K562 (cell line): ENCODE measurements around the gene NCR1. TPM values are rescaled to one million over a fixed set of nuclear protein-coding genes. Genes with fewer than 3 reads are reported as not detected.
A peak's percentile ranks its signal among the peaks of the same experiment; 100 is the strongest.

Source experiments
- CHAMP1 ChIP-seq: fragments of 450-650 bp; IDR thresholded peaks from 2 replicates; pipeline ENCODE4 v1.6.1; 2016; ENCODE audit warnings: mild to moderate bottlenecking
- CREM ChIP-seq: IDR thresholded peaks from 2 replicates; pipeline ENCODE4 v1.6.1; 2014; ENCODE audit warnings: antibody characterized with exemption, low read depth
- FOXM1 ChIP-seq, 2 experiments: fragments of 450-650 bp in 1 of 2; sonication (generic) in 1 of 2; formaldehyde crosslinking in 1 of 2; IDR thresholded peaks; 2 replicates each; pipeline versions ENCODE4 v1.6.1 to v1.9.0; 2017 to 2022; ENCODE audit warnings: low read depth in 2 of 2, mild to moderate bottlenecking in 2 of 2, missing genetic modification reagents in 1 of 2, moderate library complexity in 1 of 2
- ID3 ChIP-seq, 2 experiments: fragments of 250-450 bp in 1 of 2; fragments of 450-650 bp in 1 of 2; sonication (Bioruptor Pico) in 1 of 2; IDR thresholded peaks; 2 replicates each; pipeline versions ENCODE4 v1.6.1 to v1.8.0; 2016 to 2021; ENCODE audit warnings: mild to moderate bottlenecking in 2 of 2, moderate library complexity in 2 of 2, missing compliant biosample characterization in 1 of 2, missing genetic modification characterization in 1 of 2
- JUN ChIP-seq, 2 experiments: sonication (generic) in 1 of 2; formaldehyde crosslinking in 1 of 2; IDR thresholded peaks; 2 replicates each; pipeline versions ENCODE4 v1.6.1 to v1.8.0; 2012 to 2022; ENCODE audit warnings: borderline replicate concordance in 2 of 2, mild to moderate bottlenecking in 2 of 2, improper control_type of control experiment in 1 of 2, low read depth in 1 of 2, low read length in 1 of 2, missing genetic modification reagents in 1 of 2
- LCOR ChIP-seq: sonication (generic); formaldehyde crosslinking; IDR thresholded peaks from 2 replicates; pipeline ENCODE4 v1.8.0; 2022; ENCODE audit warnings: mild to moderate bottlenecking, missing genetic modification reagents
- MYNN ChIP-seq, 2 experiments: sonication (generic); formaldehyde crosslinking in 1 of 2; IDR thresholded peaks; 2 replicates each; pipeline versions ENCODE4 v1.5.0 to v1.6.1; 2016 to 2020; ENCODE audit warnings: antibody characterized with exemption in 1 of 2, missing genetic modification reagents in 1 of 2
- PURB ChIP-seq: sonication (generic); formaldehyde crosslinking; IDR thresholded peaks from 2 replicates; pipeline ENCODE4 v1.9.0; 2021; ENCODE audit warnings: low read depth, mild to moderate bottlenecking, missing genetic modification reagents
- RAD21 ChIP-seq, 2 experiments: fragments of 250-450 bp in 1 of 2; fragments of 450-650 bp in 1 of 2; sonication (Bioruptor Pico) in 1 of 2; formaldehyde crosslinking in 1 of 2; IDR thresholded peaks in 1 of 2; conservative IDR thresholded peaks in 1 of 2; 2 replicates each; pipeline versions ENCODE4 v1.4.0 to v1.8.0; 2020 to 2022; ENCODE audit warnings: mild to moderate bottlenecking in 2 of 2, moderate library complexity in 1 of 2
- TFE3 ChIP-seq: fragments of 450-650 bp; formaldehyde crosslinking; IDR thresholded peaks from 2 replicates; pipeline ENCODE4 v1.4.0; 2020; ENCODE audit warnings: mild to moderate bottlenecking, mixed read lengths
- U2AF2 ChIP-seq: fragments of 200-400 bp; formaldehyde crosslinking; optimal IDR thresholded peaks from 2 replicates; pipeline ENCODE3; 2017; ENCODE audit warnings: low read depth, mild to moderate bottlenecking, low read length
- ZKSCAN3 ChIP-seq: fragments of 250-450 bp; sonication (Bioruptor Pico); IDR thresholded peaks from 2 replicates; pipeline ENCODE4 v1.4.0; 2020
- ZNF398 ChIP-seq: fragments of 250-450 bp; sonication (Bioruptor Pico); IDR thresholded peaks from 2 replicates; pipeline ENCODE4 v1.8.0; 2021; ENCODE audit warnings: moderate library complexity, mild to moderate bottlenecking, inconsistent platforms
- ZNF449 ChIP-seq: fragments of 250-450 bp; sonication (Bioruptor Pico); IDR thresholded peaks from 2 replicates; pipeline ENCODE4 v1.8.0; 2022; ENCODE audit warnings: moderate library complexity, mild to moderate bottlenecking, inconsistent platforms
- ZNF561 ChIP-seq: fragments of 450-650 bp; formaldehyde crosslinking; conservative IDR thresholded peaks from 2 replicates; pipeline ENCODE4 v1.4.0; 2020; ENCODE audit warnings: mild to moderate bottlenecking, moderate library complexity
- ZNF695 ChIP-seq: fragments of 450-650 bp; formaldehyde crosslinking; IDR thresholded peaks from 2 replicates; pipeline ENCODE4 v1.4.0; 2020; ENCODE audit warnings: mild to moderate bottlenecking, moderate library complexity
- ZNF76 ChIP-seq: fragments of 250-450 bp; sonication (Bioruptor Pico); IDR thresholded peaks from 2 replicates; pipeline ENCODE4 v1.4.0; 2020; ENCODE audit warnings: mild to moderate bottlenecking, moderate library complexity, borderline replicate concordance
- polyA plus RNA-seq, 8 experiments: library from polyadenylated mRNA; depleted of rRNA in 4 of 8; stranded (reverse) in 5 of 8; unstranded in 3 of 8; fragments of >200 nt; fragmentation: Nextera tagmentation in 2 of 8; fragmentation: Illumina TruSeq in 1 of 8; extraction: Ambion mirVana in 2 of 8; extraction: Trizol in 1 of 8; gene quantifications; 2 replicates each; pipeline versions ENCODE4 v1.2.1 to v1.2.3, GENCODE V29; 2011 to 2014; ENCODE audit warnings: inconsistent platforms in 1 of 8, missing spikeins in 1 of 8
- total RNA-seq, 7 experiments: library from RNA; depleted of rRNA in 6 of 7; stranded (reverse); fragments of >200 nt in 6 of 7; fragmentation: Illumina TruSeq in 2 of 7; extraction: Trizol in 2 of 7; gene quantifications; 2 replicates each; pipeline versions ENCODE4 v1.2.1 to v1.2.3, GENCODE V29; 2011 to 2021; ENCODE audit warnings: low replicate concordance in 1 of 7

Gene NCR1
- total and polyA plus RNA-seq, 9 of the 15 experiments (the other 6 are each of a cell fraction or from before 2014, with no cell fraction given), result 0.25 to 3.1 (median 1.2) TPM

- TF ChIP-seq FOXM1 (IDR thresholded peaks at IDR 0.05; ENCODE audit: low read depth) (no peak), FOXM1 (CRISPR knock-in tag; IDR thresholded peaks at IDR 0.05; ENCODE audit: low read depth) (no peak), CREM (no peak), ZNF449 (CRISPR knock-in tag) (no peak), ZNF76 (no peak), LCOR (no peak), ID3 (CRISPR knock-in tag; IDR thresholded peaks at IDR 0.05) (no peak), ID3 (tag; IDR thresholded peaks at IDR 0.05) (peak; percentile 84; the same call in 1 of the 2 replicates), ZNF398 (no peak), ZKSCAN3 (CRISPR knock-in tag) (no peak), MYNN (IDR thresholded peaks at IDR 0.05) (no peak), MYNN (CRISPR knock-in tag; IDR thresholded peaks at IDR 0.05) (no peak), ZNF695 (CRISPR knock-in tag) (no peak), TFE3 (CRISPR knock-in tag) (no peak), U2AF2 (no peak), PURB (CRISPR knock-in tag) (no peak), CHAMP1 (no peak), JUN (IDR thresholded peaks at IDR 0.05; ENCODE audit: borderline replicate concordance, low read depth, low read length) (no peak), JUN (CRISPR knock-in tag; IDR thresholded peaks at IDR 0.05; ENCODE audit: borderline replicate concordance) (0 out of 2 replicates have a peak, but pooled peaks have one; percentile 61), ZNF561 (no peak), RAD21 (CRISPR knock-in tag; conservative IDR thresholded peaks at IDR 0.05 in 1 of 2, IDR thresholded peaks at IDR 0.05 in 1 of 2) (no peak)
Measured at GRCh38 chr19:54905803-54906511, at the start of gene NCR1 (continued).
